Measurements from ENCODE around the gene PERM1.

- no peak for TF ChIP-seq CTCF (IDR thresholded peaks at IDR 0.05)
- no peak for TF ChIP-seq POLR2A (IDR thresholded peaks at IDR 0.05)
Observed at GRCh38 chr1:995665-996633, 14.1 kb upstream of the PERM1 start.

Measured in prostate gland (tissue), 2 donors.